NB4 (cell line): ENCODE results near the gene MAGEB3.
"Not testable (repeated sequence)": the region's sequence is repeated elsewhere in the genome, so short reads cannot be mapped to it uniquely, and the experiment has no call there.

Experiments
- DNase-seq: peaks from one replicate; pipeline ENCODE4 v3.0.0; 2010; ENCODE audit warnings: low read depth
- H3K4me3 ChIP-seq: one replicate; pipeline ENCODE4 v1.5.1; 2011; ENCODE audit warnings: mild to moderate bottlenecking, low read depth, low read length, moderate library complexity
- CTCF ChIP-seq: IDR thresholded peaks from one replicate; pipeline ENCODE4 v1.5.1; 2012; ENCODE audit warnings: low read depth, low read length
- MAX ChIP-seq: IDR thresholded peaks from 2 replicates; pipeline ENCODE4 v1.6.1; 2011; ENCODE audit warnings: low read depth, low read length
- MYC ChIP-seq: IDR thresholded peaks from 2 replicates; pipeline ENCODE4 v1.6.1; 2011; ENCODE audit warnings: low read depth, low read length
- POLR2A ChIP-seq: IDR thresholded peaks from 2 replicates; pipeline ENCODE4 v1.6.1; 2011; ENCODE audit warnings: mild to moderate bottlenecking; ENCODE audit not compliant: insufficient read length; ENCODE audit errors: extremely low read depth

MAGEB3 gene

GRCh38 chrX:30230395-30230794 is at the start of gene MAGEB3:
Gene MAGEB3 (plus strand): TSS chrX:30230657. CDS start chrX:30235925, 5,268 bp downstream.
- no peak within 1 kb of the TSS for H3K4me3 ChIP-seq
- no peak for TF ChIP-seq CTCF
- no peak for TF ChIP-seq MYC
- no peak for TF ChIP-seq POLR2A
- no peak for TF ChIP-seq MAX
- no peak for DNase-seq

GRCh38 chrX:30181353-30181752 is 49.1 kb upstream of the MAGEB3 start:
- H3K4me3 ChIP-seq = no peak overlapping the region
- no peak for DNase-seq
- no peak for TF ChIP-seq CTCF
- no peak for TF ChIP-seq MYC
- TF ChIP-seq POLR2A = no peak
- TF ChIP-seq MAX = no peak

- no peak for DNase-seq
- no peak overlapping the region for H3K4me3 ChIP-seq
- TF ChIP-seq POLR2A = no peak
- TF ChIP-seq MAX = no peak
- TF ChIP-seq CTCF = no peak
- no peak for TF ChIP-seq MYC
Measured at GRCh38 chrX:30183554-30183953, 46.9 kb upstream of the MAGEB3 start.

- no peak for TF ChIP-seq MYC
- no peak for TF ChIP-seq CTCF
- no peak for DNase-seq
- H3K4me3 ChIP-seq = no peak overlapping the region
Measured at GRCh38 chrX:30190426-30190825, 40.0 kb upstream of the MAGEB3 start.

GRCh38 chrX:30193910-30194309 is 36.5 kb upstream of the MAGEB3 start:
- not testable (repeated sequence) for H3K4me3 ChIP-seq, DNase-seq

GRCh38 chrX:30196322-30196721 is 34.1 kb upstream of the MAGEB3 start:
- peak; percentile 5 for DNase-seq

More at GRCh38 chrX:30196322-30196721, 34.1 kb upstream of the MAGEB3 start:
- TF ChIP-seq MAX = no peak
- no peak for TF ChIP-seq CTCF
- TF ChIP-seq MYC = no peak
- TF ChIP-seq POLR2A = no peak
- no peak overlapping the region for H3K4me3 ChIP-seq
